RWPE2 (cell line): ENCODE measurements around the gene IZUMO1R.

Experiments
- ATAC-seq: fragments of 200-7000 bp; cut with Tn5 transposase; 3 replicates; pipeline ENCODE4 v1.9.1; 2021; ENCODE audit warnings: low read depth
- DNase-seq: peaks from one replicate; pipeline ENCODE4 v3.0.0-alpha.2; 2020; ENCODE audit warnings: low spot score
- H3K27ac ChIP-seq: fragments of 450-650 bp; 2 replicates; pipeline ENCODE4 v1.5.1; 2017; ENCODE audit warnings: mild to moderate bottlenecking; ENCODE audit not compliant: poor library complexity, severe bottlenecking
- H3K27me3 ChIP-seq: fragments of 250-450 bp; sonication (Bioruptor Pico); 2 replicates; pipeline ENCODE4 v1.5.1; 2021; ENCODE audit warnings: mild to moderate bottlenecking, moderate library complexity; ENCODE audit not compliant: insufficient read depth, poor library complexity, severe bottlenecking
- H3K36me3 ChIP-seq: fragments of 250-450 bp; sonication (Bioruptor Pico); 2 replicates; pipeline ENCODE4 v1.5.1; 2020; ENCODE audit warnings: low read depth, mild to moderate bottlenecking, moderate library complexity
- H3K4me1 ChIP-seq: fragments of 250-450 bp; sonication (Bioruptor Pico); 2 replicates; pipeline ENCODE4 v1.5.1; 2021; ENCODE audit warnings: mild to moderate bottlenecking, moderate library complexity; ENCODE audit not compliant: insufficient read depth, poor library complexity, severe bottlenecking
- H3K4me3 ChIP-seq: fragments of 250-450 bp; sonication (Bioruptor Pico); 2 replicates; pipeline ENCODE4 v1.5.1; 2021; ENCODE audit warnings: mild to moderate bottlenecking, moderate library complexity; ENCODE audit not compliant: severe bottlenecking
- H3K9me3 ChIP-seq: fragments of 250-450 bp; sonication (Bioruptor Pico); 2 replicates; pipeline ENCODE4 v1.5.1; 2021; ENCODE audit warnings: mild to moderate bottlenecking, moderate library complexity; ENCODE audit not compliant: severe bottlenecking
- TF ChIP-seq, protein P1 (sequence below): fragments of 450-650 bp; IDR thresholded peaks from one replicate; pipeline ENCODE4 v1.5.1; 2017; ENCODE audit warnings: mild to moderate bottlenecking, moderate library complexity; ENCODE audit not compliant: poor library complexity, severe bottlenecking

The IZUMO1R gene

DNA sequence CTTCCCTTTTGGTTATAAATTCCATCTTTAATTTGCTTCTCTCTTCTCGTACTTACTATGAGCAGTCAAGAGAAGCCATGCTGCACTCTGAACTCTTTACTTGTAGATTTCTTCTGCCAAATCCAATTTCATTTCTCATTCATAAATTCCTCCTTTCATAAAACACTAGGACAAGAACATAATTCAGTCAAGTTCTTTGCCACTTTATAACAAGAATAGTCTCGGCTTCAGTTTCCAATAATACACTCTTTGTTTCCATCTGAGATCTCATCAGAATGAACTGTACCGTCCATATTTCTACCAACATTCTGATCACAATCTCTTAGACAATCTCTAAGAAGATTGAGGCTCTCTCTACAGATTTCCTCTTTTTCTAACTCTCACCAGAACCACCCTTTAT, 25.1 kb downstream of the IZUMO1R start:
- TF ChIP-seq, protein P1, sequence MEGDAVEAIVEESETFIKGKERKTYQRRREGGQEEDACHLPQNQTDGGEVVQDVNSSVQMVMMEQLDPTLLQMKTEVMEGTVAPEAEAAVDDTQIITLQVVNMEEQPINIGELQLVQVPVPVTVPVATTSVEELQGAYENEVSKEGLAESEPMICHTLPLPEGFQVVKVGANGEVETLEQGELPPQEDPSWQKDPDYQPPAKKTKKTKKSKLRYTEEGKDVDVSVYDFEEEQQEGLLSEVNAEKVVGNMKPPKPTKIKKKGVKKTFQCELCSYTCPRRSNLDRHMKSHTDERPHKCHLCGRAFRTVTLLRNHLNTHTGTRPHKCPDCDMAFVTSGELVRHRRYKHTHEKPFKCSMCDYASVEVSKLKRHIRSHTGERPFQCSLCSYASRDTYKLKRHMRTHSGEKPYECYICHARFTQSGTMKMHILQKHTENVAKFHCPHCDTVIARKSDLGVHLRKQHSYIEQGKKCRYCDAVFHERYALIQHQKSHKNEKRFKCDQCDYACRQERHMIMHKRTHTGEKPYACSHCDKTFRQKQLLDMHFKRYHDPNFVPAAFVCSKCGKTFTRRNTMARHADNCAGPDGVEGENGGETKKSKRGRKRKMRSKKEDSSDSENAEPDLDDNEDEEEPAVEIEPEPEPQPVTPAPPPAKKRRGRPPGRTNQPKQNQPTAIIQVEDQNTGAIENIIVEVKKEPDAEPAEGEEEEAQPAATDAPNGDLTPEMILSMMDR = no peak
- ATAC-seq = no peak
- H3K27me3 ChIP-seq = no peaks in the 10 kb centered on the region
- H3K4me1 ChIP-seq = peaks cover 3% of the 10 kb centered on the region
- no peak overlapping the region for H3K4me3 ChIP-seq
- H3K9me3 ChIP-seq = no peaks in the 10 kb centered on the region
- DNase-seq = no peak
- H3K27ac ChIP-seq = no peak overlapping the region
- no peaks in the 10 kb centered on the region for H3K36me3 ChIP-seq

DNA sequence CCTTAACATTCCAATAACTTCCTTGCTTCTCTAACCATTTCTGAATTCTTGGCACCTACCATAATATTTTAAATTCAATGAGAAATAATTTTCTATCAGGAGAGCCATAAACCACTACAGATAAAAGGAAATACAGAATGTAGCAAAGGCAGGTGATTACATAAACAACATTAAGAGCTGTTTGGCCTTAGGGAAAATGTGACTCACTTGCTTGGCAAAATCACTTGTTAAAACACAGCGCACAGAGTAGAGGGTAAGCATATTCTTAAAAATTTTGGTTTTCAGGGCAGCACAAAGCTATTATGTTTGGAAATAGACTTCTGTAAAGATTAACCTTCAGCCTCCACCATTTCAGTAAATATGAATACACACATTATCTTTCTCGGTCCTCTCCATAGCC, 26.4 kb downstream of the IZUMO1R start:
- no peaks in the 10 kb centered on the region for H3K9me3 ChIP-seq
- no peaks in the 10 kb centered on the region for H3K36me3 ChIP-seq
- DNase-seq (no peak), ATAC-seq (peak; percentile 78)
- H3K27me3 ChIP-seq = no peaks in the 10 kb centered on the region
- H3K4me3 ChIP-seq = no peak overlapping the region
- TF ChIP-seq, protein P1 = no peak
- no peak overlapping the region for H3K27ac ChIP-seq
- H3K4me1 ChIP-seq = peaks cover 3% of the 10 kb centered on the region

DNA sequence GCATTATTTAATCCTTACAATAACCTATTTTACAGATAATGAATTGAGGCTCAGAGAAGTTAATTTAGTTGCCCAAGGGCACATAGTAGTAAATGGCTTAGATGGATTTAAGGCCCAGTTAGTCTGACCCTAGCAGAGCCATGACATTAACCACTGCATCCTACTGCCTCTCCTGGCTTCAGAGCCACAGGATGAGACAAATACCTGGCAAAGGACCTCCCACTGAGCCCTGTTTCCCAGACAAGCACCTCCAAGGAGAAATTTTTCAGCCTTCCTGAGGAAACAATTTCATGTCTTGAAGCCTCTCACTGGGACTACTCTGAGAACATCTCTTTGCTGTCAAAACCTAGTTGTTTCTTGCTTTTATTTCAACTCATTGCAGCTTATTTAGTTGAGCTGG, 28.4 kb downstream of the IZUMO1R start:
- ATAC-seq (no peak), DNase-seq (no peak)
- H3K36me3 ChIP-seq = no peaks in the 10 kb centered on the region
- TF ChIP-seq, protein P1 = no peak
- H3K4me1 ChIP-seq = peaks cover 3% of the 10 kb centered on the region
- H3K27me3 ChIP-seq = no peaks in the 10 kb centered on the region
- H3K4me3 ChIP-seq = no peak overlapping the region
- no peak overlapping the region for H3K27ac ChIP-seq
- no peaks in the 10 kb centered on the region for H3K9me3 ChIP-seq

DNA sequence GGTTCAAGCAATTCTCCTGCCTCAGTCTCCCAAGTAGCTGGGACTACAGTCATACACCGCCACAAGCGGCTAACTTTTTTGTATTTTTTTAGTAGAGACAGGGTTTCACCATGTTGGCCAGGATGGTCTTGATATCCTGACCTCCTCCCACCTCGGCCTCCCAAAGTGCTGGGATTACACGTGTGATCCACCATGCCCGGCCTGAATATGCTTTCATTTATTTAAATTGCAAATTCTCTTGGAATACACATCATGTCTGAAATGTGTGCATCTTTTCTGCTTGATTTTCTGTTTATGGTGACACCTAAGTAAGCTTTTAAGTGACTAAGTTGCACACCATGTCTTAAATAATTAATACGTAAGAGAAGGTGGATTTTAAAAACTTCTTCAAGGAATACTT, 31.7 kb downstream of the IZUMO1R start:
- TF ChIP-seq, protein P1 = no peak
- Histone ChIP-seq H3K9me3 (no peaks in the 10 kb centered on the region), H3K4me3 (no peak overlapping the region), H3K36me3 (no peaks in the 10 kb centered on the region), H3K27me3 (no peaks in the 10 kb centered on the region), H3K27ac (no peak overlapping the region), H3K4me1 (no peaks in the 10 kb centered on the region)
- DNase-seq (no peak), ATAC-seq (no peak)

DNA sequence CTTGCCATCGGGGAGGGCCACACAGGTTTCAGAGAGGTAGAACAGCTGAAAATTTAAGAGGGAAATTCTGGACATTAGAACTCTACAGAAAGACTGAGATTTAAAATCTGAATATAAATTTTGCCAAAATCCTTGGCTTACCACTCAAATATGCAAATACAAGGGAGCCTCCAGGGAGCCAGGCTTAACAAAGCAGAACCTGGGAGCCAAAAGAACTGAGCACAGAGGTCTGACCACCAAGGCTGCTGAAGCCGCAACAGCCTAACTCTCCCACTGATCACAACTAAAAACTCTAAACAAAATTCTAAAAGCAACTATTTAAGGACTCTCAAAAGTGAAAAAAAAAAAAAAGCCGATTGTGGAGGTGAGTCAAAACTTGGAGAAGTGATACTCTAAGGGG, 34.3 kb downstream of the IZUMO1R start:
- Histone ChIP-seq H3K36me3 (no peaks in the 10 kb centered on the region), H3K4me1 (no peaks in the 10 kb centered on the region), H3K27me3 (no peaks in the 10 kb centered on the region), H3K4me3 (no peak overlapping the region), H3K27ac (no peak overlapping the region), H3K9me3 (no peaks in the 10 kb centered on the region)
- DNase-seq (no peak), ATAC-seq (no peak)
- TF ChIP-seq, protein P1 = no peak
